Cardiac muscle cell (in vitro differentiated cells and primary cell): ENCODE data around the gene ZFP69. TPM values are rescaled to one million over a fixed set of nuclear protein-coding genes. Genes with fewer than 3 reads are reported as not detected.

Experiments
- DNase-seq, 2 donors: peaks; one replicate each; pipeline versions ENCODE4 v3.0.0 to v3.0.0-alpha.2; 2010 to 2017; ENCODE audit warnings: low read depth in 1 of 2, low spot score in 1 of 2
- H3K27ac ChIP-seq: fragments of 200-600 bp; sonication (generic); 2 replicates; pipeline ENCODE4 v1.5.1; 2016
- H3K27me3 ChIP-seq: fragments of 200-600 bp; sonication (generic); 2 replicates; pipeline ENCODE4 v1.6.0; 2016; ENCODE audit warnings: control low read depth
- H3K36me3 ChIP-seq: fragments of 200-600 bp; sonication (generic); 2 replicates; pipeline ENCODE4 v1.5.1; 2016; ENCODE audit warnings: control low read depth
- H3K4me1 ChIP-seq: fragments of 200-600 bp; sonication (generic); 2 replicates; pipeline ENCODE4 v1.8.1; 2017; ENCODE audit warnings: low read depth, mild to moderate bottlenecking, mixed run types
- H3K4me3 ChIP-seq: fragments of 200-600 bp; sonication (generic); 2 replicates; pipeline ENCODE4 v1.5.1; 2016; ENCODE audit warnings: mild to moderate bottlenecking
- H3K9me3 ChIP-seq: fragments of 200-600 bp; sonication (generic); 2 replicates; pipeline ENCODE4 v1.5.1; 2017; ENCODE audit warnings: low read depth, mild to moderate bottlenecking, control low read depth
- polyA plus RNA-seq: library from polyadenylated mRNA; unstranded; fragments of >200 nt; fragmentation: Nextera tagmentation; extraction: Ambion mirVana; gene quantifications from 2 replicates; pipeline ENCODE4 v1.2.1, GENCODE V29; 2016
- total RNA-seq: library from RNA; depleted of rRNA; stranded (reverse); fragments of >200 nt; gene quantifications from 2 replicates; pipeline ENCODE4 v1.2.3, GENCODE V29; 2016
- TF ChIP-seq, protein P1 (sequence below): IDR thresholded peaks from 2 replicates; pipeline ENCODE4 v1.5.1; 2012; ENCODE audit warnings: low read depth, mild to moderate bottlenecking, low read length

Gene ZFP69
- total and polyA plus RNA-seq, 2 experiments from 2014 or later = 2.9 to 7.2 TPM

DNA sequence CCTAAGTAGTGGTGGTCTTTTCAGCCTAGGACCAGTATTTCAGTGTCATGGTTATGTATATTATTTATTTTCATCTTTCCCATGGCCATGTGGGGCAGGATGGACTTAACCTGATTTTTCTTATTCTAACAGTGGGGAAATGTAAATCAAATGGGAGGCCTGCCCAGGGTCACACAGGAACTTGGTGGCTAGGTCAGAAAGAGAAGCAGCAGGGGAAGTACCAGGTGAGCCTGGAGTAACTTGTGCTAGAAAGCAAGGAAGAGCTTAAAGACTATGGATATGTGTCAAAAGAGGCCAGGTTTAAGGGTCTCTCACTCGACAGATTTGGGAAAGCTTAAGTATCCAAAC, 25.9 kb upstream of the ZFP69 start:
- Histone ChIP-seq H3K36me3 (no peaks in the 10 kb centered on the region), H3K27me3 (no peaks in the 10 kb centered on the region), H3K27ac (no peak overlapping the region), H3K4me1 (no peaks in the 10 kb centered on the region), H3K9me3 (no peaks in the 10 kb centered on the region), H3K4me3 (no peak overlapping the region)
- TF ChIP-seq, protein P1, sequence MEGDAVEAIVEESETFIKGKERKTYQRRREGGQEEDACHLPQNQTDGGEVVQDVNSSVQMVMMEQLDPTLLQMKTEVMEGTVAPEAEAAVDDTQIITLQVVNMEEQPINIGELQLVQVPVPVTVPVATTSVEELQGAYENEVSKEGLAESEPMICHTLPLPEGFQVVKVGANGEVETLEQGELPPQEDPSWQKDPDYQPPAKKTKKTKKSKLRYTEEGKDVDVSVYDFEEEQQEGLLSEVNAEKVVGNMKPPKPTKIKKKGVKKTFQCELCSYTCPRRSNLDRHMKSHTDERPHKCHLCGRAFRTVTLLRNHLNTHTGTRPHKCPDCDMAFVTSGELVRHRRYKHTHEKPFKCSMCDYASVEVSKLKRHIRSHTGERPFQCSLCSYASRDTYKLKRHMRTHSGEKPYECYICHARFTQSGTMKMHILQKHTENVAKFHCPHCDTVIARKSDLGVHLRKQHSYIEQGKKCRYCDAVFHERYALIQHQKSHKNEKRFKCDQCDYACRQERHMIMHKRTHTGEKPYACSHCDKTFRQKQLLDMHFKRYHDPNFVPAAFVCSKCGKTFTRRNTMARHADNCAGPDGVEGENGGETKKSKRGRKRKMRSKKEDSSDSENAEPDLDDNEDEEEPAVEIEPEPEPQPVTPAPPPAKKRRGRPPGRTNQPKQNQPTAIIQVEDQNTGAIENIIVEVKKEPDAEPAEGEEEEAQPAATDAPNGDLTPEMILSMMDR = no peak
- DNase-seq = no peak

GRCh38 chr1:40454873-40455272, 22.2 kb upstream of the ZFP69 start:
- Histone ChIP-seq H3K4me3 (no peak overlapping the region), H3K4me1 (no peaks in the 10 kb centered on the region), H3K9me3 (peaks cover 3% of the 10 kb centered on the region), H3K27me3 (no peaks in the 10 kb centered on the region), H3K27ac (no peak overlapping the region), H3K36me3 (peaks cover 2% of the 10 kb centered on the region)
- DNase-seq = no peak
- TF ChIP-seq, protein P1 = no peak

- Histone ChIP-seq H3K27ac (no peak overlapping the region), H3K4me1 (no peaks in the 10 kb centered on the region), H3K9me3 (peaks cover 10% of the 10 kb centered on the region), H3K36me3 (no peaks in the 10 kb centered on the region), H3K4me3 (no peak overlapping the region), H3K27me3 (no peaks in the 10 kb centered on the region)
- no peak for DNase-seq
- TF ChIP-seq, protein P1 = no peak
Observed at GRCh38 chr1:40462956-40463590, 14.0 kb upstream of the ZFP69 start.

DNA sequence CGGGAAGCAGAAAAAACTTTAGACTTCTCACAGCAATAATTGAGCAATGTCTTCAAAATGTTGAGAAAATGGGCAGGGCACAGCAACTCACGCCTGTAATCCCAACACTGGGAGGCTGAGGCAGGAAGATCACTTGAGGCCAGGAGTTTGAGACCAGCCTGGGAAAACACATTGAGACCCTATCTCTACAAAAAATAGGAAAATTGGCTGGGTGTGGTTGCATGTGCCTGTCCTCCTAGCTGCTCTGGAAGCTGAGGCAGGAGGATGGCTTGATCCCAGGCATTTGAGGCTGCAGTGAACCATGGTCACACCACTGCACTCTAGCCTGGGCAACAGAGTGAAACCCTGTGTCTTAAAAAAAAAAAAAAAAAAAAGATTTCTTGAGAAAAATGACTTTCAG, 7.8 kb upstream of the ZFP69 start:
- Histone ChIP-seq H3K4me1 (no peaks in the 10 kb centered on the region), H3K4me3 (no peak overlapping the region), H3K9me3 (peaks cover 14% of the 10 kb centered on the region), H3K27ac (no peak overlapping the region), H3K36me3 (no peaks in the 10 kb centered on the region), H3K27me3 (no peaks in the 10 kb centered on the region)
- TF ChIP-seq, protein P1 = no peak
- DNase-seq = no peak

DNA sequence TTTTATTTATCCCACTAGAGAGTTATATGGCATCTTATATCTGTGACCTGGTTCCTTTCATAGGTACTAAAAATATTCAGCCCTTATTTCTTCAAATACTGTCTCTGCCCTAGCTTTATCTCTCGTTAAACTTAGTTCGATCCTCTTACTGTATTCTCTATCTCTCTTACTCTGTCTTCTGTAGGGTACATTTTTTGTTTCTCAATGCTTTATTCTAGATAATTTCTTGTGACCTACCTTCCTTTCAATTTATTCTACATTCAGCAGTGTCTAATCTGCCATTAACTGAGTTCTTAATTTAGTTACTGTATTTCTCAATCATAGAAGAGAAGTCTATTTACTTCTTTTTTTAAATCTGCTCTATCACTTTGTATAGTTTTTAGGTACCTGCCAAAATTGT, 1.8 kb upstream of the ZFP69 start:
- Histone ChIP-seq H3K9me3 (peaks cover 4% of the 10 kb centered on the region), H3K27me3 (no peaks in the 10 kb centered on the region), H3K4me3 (no peak overlapping the region), H3K4me1 (no peaks in the 10 kb centered on the region), H3K36me3 (no peaks in the 10 kb centered on the region), H3K27ac (no peak overlapping the region)
- TF ChIP-seq, protein P1 = no peak
- no peak for DNase-seq

- Histone ChIP-seq H3K9me3 (no peaks in the 10 kb centered on the region), H3K4me3 (peak overlapping the region; percentile 93), H3K36me3 (no peaks in the 10 kb centered on the region), H3K27ac (peak overlapping the region; percentile 38), H3K27me3 (no peaks in the 10 kb centered on the region), H3K4me1 (no peaks in the 10 kb centered on the region)
- peak in 1 of 2 donors; percentile 23 for DNase-seq
- TF ChIP-seq, protein P1 = no peak
Observed at GRCh38 chr1:40477678-40478053, 576 bp downstream of the ZFP69 start.
